Astrocyte (in vitro differentiated cells and primary cell): Measurements from ENCODE around the gene TMEM129. TPM values are rescaled to one million over a fixed set of nuclear protein-coding genes. Genes with fewer than 3 reads are reported as not detected.

Experiments used
- DNase-seq: peaks from one replicate; pipeline ENCODE4 v3.0.0-alpha.2; 2010; ENCODE audit warnings: low read depth
- FAIRE-seq: peaks from 2 replicates; lab custom pipeline; 2011; peaks lifted over from hg19 to GRCh38; lab: Jason Lieb, UNC
- H2AFZ ChIP-seq: 2 replicates; pipeline ENCODE4 v1.6.0; 2012; ENCODE audit warnings: low read depth, low read length, inconsistent platforms
- H3K27ac ChIP-seq: 2 replicates; pipeline ENCODE4 v1.5.1; 2011; ENCODE audit warnings: low read depth, low read length, inconsistent platforms
- H3K27me3 ChIP-seq: 2 replicates; pipeline ENCODE4 v1.6.0; 2011; ENCODE audit warnings: low read length, inconsistent platforms; ENCODE audit not compliant: insufficient read depth
- H3K36me3 ChIP-seq: 2 replicates; pipeline ENCODE4 v1.5.1; 2011; ENCODE audit warnings: low read length, inconsistent platforms; ENCODE audit not compliant: insufficient read depth
- H3K4me1 ChIP-seq: 2 replicates; pipeline ENCODE4 v1.5.1; 2011; ENCODE audit warnings: low read length, inconsistent platforms; ENCODE audit not compliant: insufficient read depth
- H3K4me2 ChIP-seq: 2 replicates; pipeline ENCODE4 v1.6.0; 2012; ENCODE audit warnings: low read length, inconsistent platforms
- H3K4me3 ChIP-seq: 2 replicates; pipeline ENCODE4 v1.5.1; 2011; ENCODE audit warnings: low read depth, mild to moderate bottlenecking, low read length, inconsistent platforms; ENCODE audit not compliant: insufficient read depth
- H3K79me2 ChIP-seq: 2 replicates; pipeline ENCODE4 v1.6.0; 2012; ENCODE audit warnings: mild to moderate bottlenecking, low read length, inconsistent platforms; ENCODE audit not compliant: insufficient read depth
- H3K9ac ChIP-seq: 2 replicates; pipeline ENCODE4 v1.6.0; 2012; ENCODE audit warnings: mild to moderate bottlenecking, low read length, inconsistent platforms
- H3K9me3 ChIP-seq: 2 replicates; pipeline ENCODE4 v1.5.1; 2012; ENCODE audit warnings: low read depth, mild to moderate bottlenecking, low read length, inconsistent platforms; ENCODE audit not compliant: insufficient read depth
- H4K20me1 ChIP-seq: 2 replicates; pipeline ENCODE4 v1.6.0; 2012; ENCODE audit warnings: low read length, inconsistent platforms; ENCODE audit not compliant: insufficient read depth
- H3K27ac Mint-ChIP-seq: one replicate; pipeline ENCODE4 v1.8.0; 2021; ENCODE audit warnings: mild to moderate bottlenecking, mixed read lengths; ENCODE audit not compliant: unreplicated experiment
- H3K27me3 Mint-ChIP-seq: one replicate; pipeline ENCODE4 v1.8.0; 2021; ENCODE audit warnings: low read depth, mixed read lengths; ENCODE audit not compliant: unreplicated experiment
- H3K36me3 Mint-ChIP-seq: one replicate; pipeline ENCODE4 v1.8.0; 2021; ENCODE audit warnings: low read depth, mixed read lengths; ENCODE audit not compliant: unreplicated experiment
- H3K4me1 Mint-ChIP-seq: one replicate; pipeline ENCODE4 v1.8.0; 2021; ENCODE audit warnings: low read depth, mixed read lengths; ENCODE audit not compliant: unreplicated experiment
- H3K4me3 Mint-ChIP-seq: one replicate; pipeline ENCODE4 v1.8.0; 2021; ENCODE audit warnings: mild to moderate bottlenecking, moderate library complexity, mixed read lengths; ENCODE audit not compliant: unreplicated experiment
- H3K9me3 Mint-ChIP-seq: one replicate; pipeline ENCODE4 v1.8.0; 2021; ENCODE audit warnings: mild to moderate bottlenecking, mixed read lengths; ENCODE audit not compliant: unreplicated experiment
- CTCF ChIP-seq: IDR thresholded peaks from 2 replicates; pipeline ENCODE4 v1.5.1; 2011; ENCODE audit warnings: low read depth, mild to moderate bottlenecking, inconsistent platforms, low read length, moderate library complexity; ENCODE audit not compliant: insufficient read depth
- EZH2 ChIP-seq: IDR thresholded peaks from 2 replicates; pipeline ENCODE4 v1.6.1; 2012; ENCODE audit warnings: mild to moderate bottlenecking, low read length, inconsistent platforms; ENCODE audit not compliant: insufficient read depth
- total RNA-seq: library from RNA; stranded (reverse); gene quantifications from 2 replicates; pipeline ENCODE4 v1.2.1, GENCODE V29; 2021

TMEM129 gene
- total RNA-seq, 1 donor from 2014 or later: 26.8 TPM

DNA sequence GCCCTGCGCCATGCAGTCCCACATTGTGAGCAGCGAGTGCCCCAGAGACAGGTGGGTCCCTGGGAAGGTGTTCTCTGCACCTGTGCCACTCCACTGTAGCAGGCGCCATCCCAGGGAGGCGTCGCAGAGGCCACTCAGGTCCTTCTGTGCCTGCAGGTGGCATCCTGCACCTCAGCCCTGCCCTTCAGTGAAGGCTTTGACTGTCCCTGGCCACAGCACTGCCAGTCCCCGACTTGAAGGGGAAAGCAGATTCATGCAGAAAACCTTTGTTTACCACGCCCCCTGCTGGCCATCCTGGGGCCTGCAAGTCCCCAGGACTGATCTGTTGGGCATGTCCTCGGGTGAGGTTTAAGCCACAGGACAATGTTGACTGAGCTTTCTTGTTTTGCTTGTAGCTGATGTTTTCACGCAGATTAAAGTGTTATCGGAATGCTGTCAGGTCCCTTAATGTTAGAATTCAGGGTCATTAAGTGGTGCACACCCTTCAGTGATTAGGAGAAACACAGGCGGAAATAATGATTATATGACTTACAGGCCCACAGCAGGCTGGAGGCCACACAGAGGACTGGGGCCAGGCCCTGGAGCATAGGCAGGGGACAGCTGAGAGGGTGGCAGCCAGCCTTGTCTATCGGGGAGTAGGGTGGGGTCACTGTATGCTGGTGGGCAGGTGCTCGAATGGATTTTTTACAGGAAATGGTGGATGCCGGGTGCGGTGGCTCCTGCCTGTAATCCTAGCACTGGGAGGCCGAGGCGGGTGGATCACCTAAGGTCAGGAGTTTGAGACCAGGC is 5.2 kb upstream of the TMEM129 start:
- Histone ChIP-seq H3K36me3 (peaks cover 9% of the 10 kb centered on the region), H3K4me2 (no peak overlapping the region), H2AFZ (peak overlapping the region; percentile 41), H3K27me3 (no peaks in the 10 kb centered on the region), H3K9me3 (no peaks in the 10 kb centered on the region), H3K79me2 (peaks cover 79% of the 10 kb centered on the region), H3K4me3 (no peak overlapping the region), H3K9ac (peak overlapping the region; percentile 1), H3K4me1 (peaks cover 44% of the 10 kb centered on the region), H4K20me1 (peaks cover 41% of the 10 kb centered on the region), H3K27ac (peak overlapping the region; percentile 80)
- peaks cover 32% of the 10 kb centered on the region for H3K4me1 Mint-ChIP-seq
- peak overlapping the region; percentile 57 for H3K4me3 Mint-ChIP-seq
- peak; percentile 20 for FAIRE-seq
- no peaks in the 10 kb centered on the region for H3K27me3 Mint-ChIP-seq
- peak; percentile 42 for DNase-seq
- TF ChIP-seq EZH2 (no peak), CTCF (peak; percentile 99)
- no peaks in the 10 kb centered on the region for H3K9me3 Mint-ChIP-seq
- H3K36me3 Mint-ChIP-seq: peaks cover 4% of the 10 kb centered on the region
- H3K27ac Mint-ChIP-seq: peak overlapping the region; percentile 30

- Histone ChIP-seq H3K36me3 (peaks cover 6% of the 10 kb centered on the region), H4K20me1 (peaks cover 33% of the 10 kb centered on the region), H3K9me3 (no peaks in the 10 kb centered on the region), H3K4me3 (no peak overlapping the region), H3K9ac (no peak overlapping the region), H3K4me1 (peaks cover 38% of the 10 kb centered on the region), H3K27me3 (no peaks in the 10 kb centered on the region), H3K4me2 (no peak overlapping the region), H3K79me2 (peaks cover 75% of the 10 kb centered on the region), H2AFZ (no peak overlapping the region), H3K27ac (no peak overlapping the region)
- DNase-seq: no peak
- FAIRE-seq: no peak
- Mint-ChIP-seq H3K4me3 (no peak overlapping the region), H3K27me3 (no peaks in the 10 kb centered on the region), H3K9me3 (no peaks in the 10 kb centered on the region), H3K4me1 (peaks cover 28% of the 10 kb centered on the region), H3K36me3 (peaks cover 4% of the 10 kb centered on the region), H3K27ac (no peak overlapping the region)
- TF ChIP-seq CTCF: no peak
- TF ChIP-seq EZH2: no peak
Measured at GRCh38 chr4:1725521-1725920, 4.4 kb upstream of the TMEM129 start.
